B cell (primary cell): ENCODE results near the gene MYL12A.

Experiments
- EZH2 ChIP-seq: IDR thresholded peaks from 2 replicates; pipeline ENCODE4 v1.6.1; 2012; ENCODE audit warnings: borderline replicate concordance, low read depth, mild to moderate bottlenecking, moderate library complexity, low read length; ENCODE audit not compliant: insufficient read depth, poor library complexity, severe bottlenecking
- TF ChIP-seq, protein P1 (sequence below): fragments of 200-600 bp; IDR thresholded peaks from one replicate; pipeline ENCODE4 v1.8.0; 2022; ENCODE audit warnings: antibody characterized with exemption, mild to moderate bottlenecking

DNA sequence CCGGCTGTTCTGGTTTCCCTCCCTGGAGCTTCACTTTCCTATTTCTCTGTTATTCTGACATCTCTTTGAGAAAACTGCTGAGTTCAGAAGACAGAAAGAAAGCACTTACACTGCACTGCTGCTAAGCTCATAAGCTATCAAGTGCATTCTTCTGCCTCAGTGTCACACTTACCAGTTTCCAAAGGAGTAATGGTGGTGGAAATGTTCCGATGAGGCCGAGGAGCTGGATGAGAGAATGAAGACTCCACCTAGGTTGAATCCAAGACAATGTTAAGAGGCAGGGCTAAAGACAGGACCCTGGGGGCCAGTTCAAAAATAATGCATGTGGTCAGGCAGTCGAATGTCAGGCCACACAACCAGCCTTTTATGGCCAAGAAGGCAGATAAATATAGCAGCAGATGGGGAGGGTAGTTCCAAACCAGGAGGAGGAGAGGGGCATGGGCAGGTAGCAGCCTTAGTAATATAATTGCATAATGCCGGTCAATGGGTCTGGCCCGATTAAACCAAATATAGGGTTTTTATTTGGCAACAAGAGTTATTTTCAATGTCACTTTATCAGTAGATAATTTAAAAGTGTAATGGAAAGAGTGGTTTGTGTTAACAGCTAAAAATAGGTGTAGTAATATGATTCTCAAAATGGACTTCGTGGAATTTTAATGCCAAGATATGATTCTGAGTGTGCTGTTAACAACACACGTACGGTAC, 27.8 kb upstream of the MYL12A start, which contains the start of gene MYOM1:
- TF ChIP-seq, protein P1, sequence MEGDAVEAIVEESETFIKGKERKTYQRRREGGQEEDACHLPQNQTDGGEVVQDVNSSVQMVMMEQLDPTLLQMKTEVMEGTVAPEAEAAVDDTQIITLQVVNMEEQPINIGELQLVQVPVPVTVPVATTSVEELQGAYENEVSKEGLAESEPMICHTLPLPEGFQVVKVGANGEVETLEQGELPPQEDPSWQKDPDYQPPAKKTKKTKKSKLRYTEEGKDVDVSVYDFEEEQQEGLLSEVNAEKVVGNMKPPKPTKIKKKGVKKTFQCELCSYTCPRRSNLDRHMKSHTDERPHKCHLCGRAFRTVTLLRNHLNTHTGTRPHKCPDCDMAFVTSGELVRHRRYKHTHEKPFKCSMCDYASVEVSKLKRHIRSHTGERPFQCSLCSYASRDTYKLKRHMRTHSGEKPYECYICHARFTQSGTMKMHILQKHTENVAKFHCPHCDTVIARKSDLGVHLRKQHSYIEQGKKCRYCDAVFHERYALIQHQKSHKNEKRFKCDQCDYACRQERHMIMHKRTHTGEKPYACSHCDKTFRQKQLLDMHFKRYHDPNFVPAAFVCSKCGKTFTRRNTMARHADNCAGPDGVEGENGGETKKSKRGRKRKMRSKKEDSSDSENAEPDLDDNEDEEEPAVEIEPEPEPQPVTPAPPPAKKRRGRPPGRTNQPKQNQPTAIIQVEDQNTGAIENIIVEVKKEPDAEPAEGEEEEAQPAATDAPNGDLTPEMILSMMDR = no peak
- no peak for TF ChIP-seq EZH2
